ENCODE data around the gene ZFAND6. TPM values are rescaled to one million over a fixed set of nuclear protein-coding genes. Genes with fewer than 3 reads are reported as not detected.
"Not testable (repeated sequence)": the region's sequence is repeated elsewhere in the genome, so short reads cannot be mapped to it uniquely, and the experiment has no call there.

Gene ZFAND6
- total RNA-seq: 100 to 1,000 TPM in 2 of 4 donors, 10 to 100 TPM in 2; 85.1 to 151 (median 120) TPM

- no peak for TF ChIP-seq CTCF (IDR thresholded peaks at IDR 0.05)
- ATAC-seq (ENCODE audit: low FRiP score) (peak; percentile 98), DNase-seq (ENCODE audit: low spot score) (peak; percentile 78)
Observed at GRCh38 chr15:80058851-80059785, at the start of gene ZFAND6. Gene ZFAND6, plus strand, starts transcription at chr15:80059676. Its CDS starts 60,669 bp downstream, at chr15:80120345.

- ATAC-seq (ENCODE audit: low FRiP score): no peak
- DNase-seq (ENCODE audit: low spot score): no peak
- no peak for TF ChIP-seq CTCF (IDR thresholded peaks at IDR 0.05)
Observed at GRCh38 chr15:80010131-80010673, 49.3 kb upstream of the ZFAND6 start.

GRCh38 chr15:80011041-80011523, 48.4 kb upstream of the ZFAND6 start:
- not testable (repeated sequence) for ATAC-seq (ENCODE audit: low FRiP score); DNase-seq (ENCODE audit: low spot score)

GRCh38 chr15:80011596-80011995, 47.9 kb upstream of the ZFAND6 start:
- no peak for TF ChIP-seq CTCF (IDR thresholded peaks at IDR 0.05)
- DNase-seq (ENCODE audit: low spot score) (no peak), ATAC-seq (ENCODE audit: low FRiP score) (no peak)

GRCh38 chr15:80012060-80012726, 47.3 kb upstream of the ZFAND6 start:
- no peak for DNase-seq (ENCODE audit: low spot score)
- no peak for ATAC-seq (ENCODE audit: low FRiP score)
- no peak for TF ChIP-seq CTCF (IDR thresholded peaks at IDR 0.05)

- DNase-seq (ENCODE audit: low spot score); ATAC-seq (ENCODE audit: low FRiP score): not testable (repeated sequence)
Observed at GRCh38 chr15:80014186-80014585, 45.3 kb upstream of the ZFAND6 start.

GRCh38 chr15:80015156-80015555, 44.3 kb upstream of the ZFAND6 start:
- DNase-seq (ENCODE audit: low spot score) (no peak), ATAC-seq (ENCODE audit: low FRiP score) (no peak)
- no peak for TF ChIP-seq CTCF (IDR thresholded peaks at IDR 0.05)

- not testable (repeated sequence) for DNase-seq (ENCODE audit: low spot score); ATAC-seq (ENCODE audit: low FRiP score)
Observed at GRCh38 chr15:80016506-80016905, 43.0 kb upstream of the ZFAND6 start.

- not testable (repeated sequence) for ATAC-seq (ENCODE audit: low FRiP score); DNase-seq (ENCODE audit: low spot score)
Observed at GRCh38 chr15:80017139-80017538, 42.3 kb upstream of the ZFAND6 start.
